GM12878 (cell line): ENCODE data around the gene USP31. TPM values are rescaled to one million over a fixed set of nuclear protein-coding genes. Genes with fewer than 3 reads are reported as not detected.

Experiments used
- ATAC-seq: fragments of 200-7000 bp; cut with Tn5 transposase; 3 replicates; pipeline ENCODE4 v1.9.1; 2020; ENCODE audit warnings: mild to moderate bottlenecking, moderate library complexity
- BruUV-seq: library from RNA; stranded (reverse); fragments of 400-500 nt; replicated peaks from 2 replicates; lab custom pipeline; 2021; lab: Mats Ljungman, UMichigan
- CTCF ChIA-PET: fragments of 300-600 bp; sonication (Branson Sonifier 250); formaldehyde crosslinking; extraction: SDS; loops from one replicate; lab custom pipeline; 2021; ENCODE audit warnings: inconsistent platforms; lab: Yijun Ruan, JAX
- POLR2A ChIA-PET: fragments of 350-600 bp; formaldehyde crosslinking; extraction: SDS; loops from one replicate; lab custom pipeline; 2021; ENCODE audit warnings: inconsistent platforms; lab: Charles Lee
- RAD21 ChIA-PET: fragments of 300-600 bp; sonication (Branson Sonifier 250); formaldehyde crosslinking; loops from one replicate; lab custom pipeline; 2023; ENCODE audit warnings: antibody characterized with exemption; ENCODE audit not compliant: unreplicated experiment; lab: Charles Lee
- SMC1A ChIA-PET: fragments of 300-600 bp; sonication (Branson Sonifier 250); formaldehyde crosslinking; loops from one replicate; lab custom pipeline; 2023; ENCODE audit not compliant: unreplicated experiment, uncharacterized antibody; lab: Charles Lee
- DNase-seq: peaks from one replicate; pipeline ENCODE4 v3.0.0-alpha.2; 2011; ENCODE audit warnings: low read depth, low spot score
- FAIRE-seq: peaks from 3 replicates; lab custom pipeline; 2011; peaks lifted over from hg19 to GRCh38; lab: Jason Lieb, UNC
- H2AFZ ChIP-seq: 2 replicates; pipeline ENCODE4 v1.6.0; 2011; ENCODE audit warnings: low read depth, low read length, control low read depth; ENCODE audit not compliant: control insufficient read depth
- H3K27ac ChIP-seq: 2 replicates; pipeline ENCODE4 v1.5.1; 2011; ENCODE audit warnings: control low read depth; ENCODE audit not compliant: control insufficient read depth, insufficient read depth
- H3K27me3 ChIP-seq, 2 experiments: replicated peaks in 1 of 2; 2 replicates each; pipeline versions ENCODE4 v1.6.0 to v1.6.1; 2011; ENCODE audit warnings: low read length in 1 of 2; ENCODE audit not compliant: control insufficient read depth in 2 of 2, insufficient read depth in 2 of 2
- H3K36me3 ChIP-seq, 2 experiments: 2 replicates each; pipeline ENCODE4 v1.5.1; 2011; ENCODE audit warnings: low read length in 1 of 2; ENCODE audit not compliant: control insufficient read depth in 2 of 2, insufficient read depth in 2 of 2
- H3K4me1 ChIP-seq: 2 replicates; pipeline ENCODE4 v1.6.1; 2011; ENCODE audit warnings: mild to moderate bottlenecking, low read length, moderate library complexity, mixed read lengths; ENCODE audit not compliant: control insufficient read depth, insufficient read depth
- H3K4me2 ChIP-seq: 2 replicates; pipeline ENCODE4 v1.6.0; 2011; ENCODE audit warnings: control low read depth; ENCODE audit not compliant: control insufficient read depth, insufficient read depth
- H3K4me3 ChIP-seq: fragments of 200-600 bp; sonication (generic); 2 replicates; pipeline ENCODE4 v1.5.1; 2016
- H3K79me2 ChIP-seq: 2 replicates; pipeline ENCODE4 v1.6.0; 2011; ENCODE audit warnings: low read length; ENCODE audit not compliant: control insufficient read depth, insufficient read depth
- H3K9ac ChIP-seq: 2 replicates; pipeline ENCODE4 v1.8.0; 2011; ENCODE audit warnings: low read length, control low read depth, mixed read lengths; ENCODE audit not compliant: control insufficient read depth, insufficient read depth
- H3K9me3 ChIP-seq: replicated peaks from 3 replicates; pipeline ENCODE4 v1.5.1; 2011; ENCODE audit warnings: mild to moderate bottlenecking, low read length; ENCODE audit not compliant: control insufficient read depth, insufficient read depth
- H4K20me1 ChIP-seq: 2 replicates; pipeline ENCODE4 v1.6.0; 2011; ENCODE audit not compliant: control insufficient read depth, insufficient read depth
- ATF7 ChIP-seq: fragments of 450-650 bp; IDR thresholded peaks from 2 replicates; pipeline ENCODE4 v1.6.1; 2016; ENCODE audit warnings: low read depth, mild to moderate bottlenecking
- CBFB ChIP-seq: IDR thresholded peaks from 2 replicates; pipeline ENCODE4 v1.6.1; 2016; ENCODE audit warnings: antibody characterized with exemption, low read depth
- CBX3 ChIP-seq: fragments of 200-600 bp; sonication (generic); IDR thresholded peaks from 2 replicates; pipeline ENCODE4 v1.6.1; 2016; ENCODE audit warnings: low read depth, borderline replicate concordance
- CBX5 ChIP-seq: sonication (generic); IDR thresholded peaks from 2 replicates; pipeline ENCODE4 v1.6.1; 2016; ENCODE audit warnings: low read depth, moderate library complexity, mild to moderate bottlenecking, inconsistent platforms
- FOS ChIP-seq: IDR thresholded peaks from 3 replicates; pipeline ENCODE4 v1.6.1; 2011; ENCODE audit warnings: borderline replicate concordance; ENCODE audit not compliant: insufficient read length; ENCODE audit errors: extremely low read depth
- GATAD2B ChIP-seq: fragments of 450-650 bp; conservative IDR thresholded peaks from 2 replicates; pipeline ENCODE4 v1.6.1; 2017; ENCODE audit warnings: low read depth, mild to moderate bottlenecking, moderate library complexity
- HCFC1 ChIP-seq: fragments of 150-350 bp; IDR thresholded peaks from 2 replicates; pipeline ENCODE4 v1.6.1; 2014; ENCODE audit warnings: low read length
- KAT2A ChIP-seq: conservative IDR thresholded peaks from 2 replicates; pipeline ENCODE4 v1.6.1; 2011; ENCODE audit warnings: low read depth, low read length; ENCODE audit not compliant: control insufficient read depth
- KDM1A ChIP-seq: fragments of 200-600 bp; sonication (generic); IDR thresholded peaks from 2 replicates; pipeline ENCODE4 v1.6.1; 2016; ENCODE audit warnings: borderline replicate concordance
- NR2C2 ChIP-seq: IDR thresholded peaks from 2 replicates; pipeline ENCODE4 v1.6.1; 2011; ENCODE audit warnings: borderline replicate concordance, low read depth; ENCODE audit not compliant: control insufficient read depth, insufficient read length
- PAX5 ChIP-seq: IDR thresholded peaks from 2 replicates; pipeline ENCODE4 v1.6.1; 2011; ENCODE audit warnings: low read depth, low read length, borderline replicate concordance
- SPI1 ChIP-seq: IDR thresholded peaks from 2 replicates; pipeline ENCODE4 v1.6.1; 2011; ENCODE audit warnings: low read depth, mild to moderate bottlenecking, low read length, moderate library complexity, borderline replicate concordance; ENCODE audit not compliant: insufficient read depth
- TCF3 ChIP-seq: IDR thresholded peaks from 2 replicates; pipeline ENCODE4 v1.6.1; 2012; ENCODE audit warnings: low read depth, mild to moderate bottlenecking, low read length, borderline replicate concordance; ENCODE audit not compliant: insufficient read depth
- WGBS: methylation state at CpG from one replicate; pipeline ENCODE4 v1.1.6; 2016; ENCODE audit warnings: low lambda C conversion rate; ENCODE audit not compliant: insufficient replicate concordance, insufficient coverage; ENCODE audit errors: missing lambda C conversion rate; 5-methylcytosine and 5-hydroxymethylcytosine counted together
- in situ Hi-C: fragments of 300-500 bp; cut with MboI; formaldehyde crosslinking; loops from 9 replicates; pipeline ENCODE4 v1.14.3; 2018; ENCODE audit warnings: mixed read lengths
- intact Hi-C: fragments of 100-400 bp; cut with micrococcal nuclease; formaldehyde crosslinking; loops from one replicate; pipeline ENCODE4 v1.14.2; 2022; ENCODE audit not compliant: unreplicated experiment
- polyA plus RNA-seq, 11 experiments: library from polyadenylated mRNA; depleted of rRNA in 4 of 11; unstranded in 6 of 11; stranded (reverse) in 5 of 11; fragments of >200 nt; fragmentation: Nextera tagmentation in 4 of 11; fragmentation: Illumina TruSeq in 1 of 11; extraction: Ambion mirVana in 4 of 11; extraction: Trizol in 1 of 11; gene quantifications; 1 replicate in 1 of 11; 2 replicates in 10 of 11; pipeline versions ENCODE4 v1.2.1 to v1.2.3, GENCODE V29; 2011 to 2016; ENCODE audit warnings: inconsistent platforms in 2 of 11, missing spikeins in 2 of 11, low read depth in 1 of 11
- total RNA-seq, 4 experiments: library from RNA; depleted of rRNA in 3 of 4; stranded (reverse); fragments of >200 nt in 3 of 4; fragmentation: Illumina TruSeq in 1 of 4; extraction: Trizol in 1 of 4; gene quantifications; 2 replicates each; pipeline versions ENCODE4 v1.2.1 to v1.2.3, GENCODE V29; 2013 to 2021
- TF ChIP-seq, protein P1 (sequence below): fragments of 450-650 bp; conservative IDR thresholded peaks from 2 replicates; pipeline ENCODE4 v1.6.1; 2017; ENCODE audit warnings: mild to moderate bottlenecking, moderate library complexity
- TF ChIP-seq, protein P2 (sequence below): IDR thresholded peaks from 2 replicates; pipeline ENCODE4 v1.6.1; 2011; ENCODE audit warnings: low read depth, mild to moderate bottlenecking, low read length, moderate library complexity, borderline replicate concordance; ENCODE audit errors: extremely low read depth
- TF ChIP-seq, protein P3 (sequence below): fragments of 450-650 bp; IDR thresholded peaks from 2 replicates; pipeline ENCODE4 v1.6.1; 2017; ENCODE audit warnings: mild to moderate bottlenecking, moderate library complexity

The USP31 gene
- total and polyA plus RNA-seq, 10 of the 15 experiments (the other 5 are each of a cell fraction or from before 2014, with no cell fraction given): 0.87 to 6.5 (median 3.2) TPM

DNA sequence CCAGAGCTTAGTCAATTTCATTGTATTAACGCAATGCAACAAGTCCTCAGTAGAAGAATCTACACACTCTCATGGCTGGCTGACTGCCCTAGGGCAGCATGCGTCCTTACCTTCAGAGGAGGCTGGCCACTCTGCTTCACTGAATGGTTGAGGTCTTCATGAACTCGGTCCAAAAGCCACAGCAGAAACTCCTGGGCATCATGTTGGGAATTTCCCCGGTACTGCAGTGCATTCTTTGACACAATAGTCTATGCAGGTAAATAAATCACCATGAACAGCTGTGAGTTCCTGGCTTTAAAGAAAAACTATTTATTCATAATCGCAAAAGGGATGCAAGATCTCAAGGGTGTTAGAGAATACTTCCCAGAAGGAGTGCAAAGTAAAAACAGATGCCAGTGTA lies 41.3 kb downstream of the USP31 start:
- H3K27ac ChIP-seq: no peak overlapping the region
- no peaks in the 10 kb centered on the region for H3K27me3 ChIP-seq
- no peak for FAIRE-seq
- no peak overlapping the region for H2AFZ ChIP-seq
- H3K79me2 ChIP-seq: no peaks in the 10 kb centered on the region
- CTCF ChIA-PET: no interaction called here
- no peak for ATAC-seq
- H3K4me2 ChIP-seq: no peak overlapping the region
- intact Hi-C loops (no loop called here), in situ Hi-C loops (no loop called here)
- WGBS: 77% methylated on average over 5 of the region's 5 CpGs
- peaks cover 0 to 2% of the 10 kb centered on the region in 2 experiments; a peak in 3 of 4 replicates for H3K36me3 ChIP-seq
- DNase-seq: no peak
- RAD21 ChIA-PET: no interaction called here
- POLR2A ChIA-PET: no interaction called here
- no peaks in the 10 kb centered on the region for H3K9me3 ChIP-seq
- H4K20me1 ChIP-seq: no peaks in the 10 kb centered on the region
- H3K4me3 ChIP-seq: no peak overlapping the region
- no TSS peak for BruUV-seq
- TF ChIP-seq, protein P1, sequence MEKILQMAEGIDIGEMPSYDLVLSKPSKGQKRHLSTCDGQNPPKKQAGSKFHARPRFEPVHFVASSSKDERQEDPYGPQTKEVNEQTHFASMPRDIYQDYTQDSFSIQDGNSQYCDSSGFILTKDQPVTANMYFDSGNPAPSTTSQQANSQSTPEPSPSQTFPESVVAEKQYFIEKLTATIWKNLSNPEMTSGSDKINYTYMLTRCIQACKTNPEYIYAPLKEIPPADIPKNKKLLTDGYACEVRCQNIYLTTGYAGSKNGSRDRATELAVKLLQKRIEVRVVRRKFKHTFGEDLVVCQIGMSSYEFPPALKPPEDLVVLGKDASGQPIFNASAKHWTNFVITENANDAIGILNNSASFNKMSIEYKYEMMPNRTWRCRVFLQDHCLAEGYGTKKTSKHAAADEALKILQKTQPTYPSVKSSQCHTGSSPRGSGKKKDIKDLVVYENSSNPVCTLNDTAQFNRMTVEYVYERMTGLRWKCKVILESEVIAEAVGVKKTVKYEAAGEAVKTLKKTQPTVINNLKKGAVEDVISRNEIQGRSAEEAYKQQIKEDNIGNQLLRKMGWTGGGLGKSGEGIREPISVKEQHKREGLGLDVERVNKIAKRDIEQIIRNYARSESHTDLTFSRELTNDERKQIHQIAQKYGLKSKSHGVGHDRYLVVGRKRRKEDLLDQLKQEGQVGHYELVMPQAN: no peak
- TF ChIP-seq GATAD2B (no peak), CBFB (no peak), TCF3 (no peak), HCFC1 (no peak), CBX5 (no peak), NR2C2 (no peak), FOS (no peak), PAX5 (no peak), KDM1A (no peak), CBX3 (no peak), ATF7 (no peak), KAT2A (no peak), SPI1 (no peak)
- TF ChIP-seq, protein P2, sequence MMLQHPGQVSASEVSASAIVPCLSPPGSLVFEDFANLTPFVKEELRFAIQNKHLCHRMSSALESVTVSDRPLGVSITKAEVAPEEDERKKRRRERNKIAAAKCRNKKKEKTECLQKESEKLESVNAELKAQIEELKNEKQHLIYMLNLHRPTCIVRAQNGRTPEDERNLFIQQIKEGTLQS: no peak
- TF ChIP-seq, protein P3, sequence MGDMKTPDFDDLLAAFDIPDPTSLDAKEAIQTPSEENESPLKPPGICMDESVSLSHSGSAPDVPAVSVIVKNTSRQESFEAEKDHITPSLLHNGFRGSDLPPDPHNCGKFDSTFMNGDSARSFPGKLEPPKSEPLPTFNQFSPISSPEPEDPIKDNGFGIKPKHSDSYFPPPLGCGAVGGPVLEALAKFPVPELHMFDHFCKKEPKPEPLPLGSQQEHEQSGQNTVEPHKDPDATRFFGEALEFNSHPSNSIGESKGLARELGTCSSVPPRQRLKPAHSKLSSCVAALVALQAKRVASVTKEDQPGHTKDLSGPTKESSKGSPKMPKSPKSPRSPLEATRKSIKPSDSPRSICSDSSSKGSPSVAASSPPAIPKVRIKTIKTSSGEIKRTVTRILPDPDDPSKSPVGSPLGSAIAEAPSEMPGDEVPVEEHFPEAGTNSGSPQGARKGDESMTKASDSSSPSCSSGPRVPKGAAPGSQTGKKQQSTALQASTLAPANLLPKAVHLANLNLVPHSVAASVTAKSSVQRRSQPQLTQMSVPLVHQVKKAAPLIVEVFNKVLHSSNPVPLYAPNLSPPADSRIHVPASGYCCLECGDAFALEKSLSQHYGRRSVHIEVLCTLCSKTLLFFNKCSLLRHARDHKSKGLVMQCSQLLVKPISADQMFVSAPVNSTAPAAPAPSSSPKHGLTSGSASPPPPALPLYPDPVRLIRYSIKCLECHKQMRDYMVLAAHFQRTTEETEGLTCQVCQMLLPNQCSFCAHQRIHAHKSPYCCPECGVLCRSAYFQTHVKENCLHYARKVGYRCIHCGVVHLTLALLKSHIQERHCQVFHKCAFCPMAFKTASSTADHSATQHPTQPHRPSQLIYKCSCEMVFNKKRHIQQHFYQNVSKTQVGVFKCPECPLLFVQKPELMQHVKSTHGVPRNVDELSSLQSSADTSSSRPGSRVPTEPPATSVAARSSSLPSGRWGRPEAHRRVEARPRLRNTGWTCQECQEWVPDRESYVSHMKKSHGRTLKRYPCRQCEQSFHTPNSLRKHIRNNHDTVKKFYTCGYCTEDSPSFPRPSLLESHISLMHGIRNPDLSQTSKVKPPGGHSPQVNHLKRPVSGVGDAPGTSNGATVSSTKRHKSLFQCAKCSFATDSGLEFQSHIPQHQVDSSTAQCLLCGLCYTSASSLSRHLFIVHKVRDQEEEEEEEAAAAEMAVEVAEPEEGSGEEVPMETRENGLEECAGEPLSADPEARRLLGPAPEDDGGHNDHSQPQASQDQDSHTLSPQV: no peak
- no peaks in the 10 kb centered on the region for H3K4me1 ChIP-seq
- H3K9ac ChIP-seq: no peak overlapping the region
- SMC1A ChIA-PET: no interaction called here
